ENCODE measurements around the gene NELFE. TPM values are rescaled to one million over a fixed set of nuclear protein-coding genes. Genes with fewer than 3 reads are reported as not detected.
"Not testable (repeated sequence)": the region's sequence is repeated elsewhere in the genome, so short reads cannot be mapped to it uniquely, and the experiment has no call there.

The NELFE gene
- total RNA-seq, 1 donor from 2014 or later = 110 TPM

DNA sequence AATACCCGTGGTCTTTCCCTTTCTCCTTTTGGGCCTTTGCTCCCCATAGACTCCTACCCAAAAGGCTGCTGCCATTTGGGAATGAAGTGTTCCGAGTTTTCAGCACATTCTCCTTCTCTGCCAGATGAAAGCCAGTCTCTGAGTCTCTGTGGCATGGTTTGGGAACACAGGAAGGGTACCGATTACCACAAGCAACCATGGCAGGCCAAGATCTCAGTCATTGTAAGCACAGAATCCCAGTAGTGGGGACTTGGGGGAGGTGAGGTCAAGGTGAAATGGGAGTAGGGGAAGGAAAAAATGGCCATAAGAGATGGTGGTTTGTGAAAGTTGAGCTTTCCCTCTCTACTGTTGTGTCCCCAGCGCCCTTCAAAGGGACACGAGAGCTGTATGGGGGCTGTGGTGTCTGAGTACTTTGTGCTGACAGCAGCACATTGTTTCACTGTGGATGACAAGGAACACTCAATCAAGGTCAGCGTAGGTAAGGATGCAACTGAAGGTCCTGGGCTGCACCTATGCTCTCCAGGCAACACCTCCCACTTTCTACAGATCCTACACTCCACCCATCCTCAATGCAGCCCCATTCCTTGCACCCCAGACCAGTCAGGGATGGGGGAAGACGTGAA is 8.7 kb downstream of the NELFE start:
- no peak for DNase-seq (ENCODE audit: low read depth, low spot score)

DNA sequence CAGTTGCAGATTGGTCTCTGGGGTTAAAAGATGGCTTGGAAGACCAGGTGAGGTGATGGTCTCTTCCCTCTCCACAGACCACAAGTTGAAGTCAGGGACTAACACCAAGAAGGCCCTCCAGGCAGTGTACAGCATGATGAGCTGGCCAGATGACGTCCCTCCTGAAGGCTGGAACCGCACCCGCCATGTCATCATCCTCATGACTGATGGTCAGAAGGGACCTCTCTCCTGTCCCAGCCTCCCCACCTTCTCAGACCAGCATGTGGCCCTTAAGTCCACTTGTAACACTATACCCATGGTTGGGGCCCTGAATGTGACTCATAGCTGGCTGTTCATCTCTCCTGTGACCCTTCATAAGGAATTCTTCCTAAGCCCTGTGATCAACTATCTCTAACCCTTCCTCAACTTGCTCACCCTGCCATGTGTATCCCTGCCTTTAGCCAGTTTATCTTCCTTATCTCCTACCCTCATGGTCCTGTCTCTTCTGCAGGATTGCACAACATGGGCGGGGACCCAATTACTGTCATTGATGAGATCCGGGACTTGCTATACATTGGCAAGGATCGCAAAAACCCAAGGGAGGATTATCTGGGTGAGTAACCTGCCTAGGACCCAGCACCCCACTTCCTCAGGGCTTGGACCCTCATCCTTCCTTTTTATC is 9.9 kb downstream of the NELFE start:
- DNase-seq (ENCODE audit: low read depth, low spot score) = no peak

DNA sequence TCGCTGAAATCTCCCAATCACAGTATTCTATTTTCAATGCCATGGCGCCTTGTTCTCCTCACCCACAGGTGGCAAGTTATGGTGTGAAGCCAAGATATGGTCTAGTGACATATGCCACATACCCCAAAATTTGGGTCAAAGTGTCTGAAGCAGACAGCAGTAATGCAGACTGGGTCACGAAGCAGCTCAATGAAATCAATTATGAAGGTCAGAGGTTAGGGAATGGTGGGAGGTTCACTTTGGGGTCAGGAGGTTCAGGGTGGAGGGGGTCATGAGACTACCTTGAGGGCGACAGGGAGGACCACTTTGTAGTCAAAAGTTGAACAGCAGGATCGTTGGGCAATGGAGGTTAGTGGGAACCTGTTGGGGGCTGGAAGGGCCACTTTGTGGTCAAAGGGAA is 10.5 kb downstream of the NELFE start:
- DNase-seq (ENCODE audit: low read depth, low spot score) = no peak

DNA sequence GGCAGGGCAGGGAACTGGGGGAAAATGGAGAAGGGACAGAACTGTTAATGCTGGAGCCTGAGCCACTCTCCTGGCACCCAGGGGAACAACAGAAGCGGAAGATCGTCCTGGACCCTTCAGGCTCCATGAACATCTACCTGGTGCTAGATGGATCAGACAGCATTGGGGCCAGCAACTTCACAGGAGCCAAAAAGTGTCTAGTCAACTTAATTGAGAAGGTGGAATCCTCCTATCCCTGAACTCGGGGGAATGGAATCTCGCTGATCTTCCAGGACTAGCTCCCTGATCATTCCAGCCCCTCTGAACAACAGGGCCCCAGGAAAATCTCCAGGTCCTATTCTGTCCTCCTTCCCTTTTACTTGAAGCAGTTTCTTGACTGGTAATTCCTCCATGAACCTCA is 10.9 kb downstream of the NELFE start:
- no peak for DNase-seq (ENCODE audit: low read depth, low spot score)

DNA sequence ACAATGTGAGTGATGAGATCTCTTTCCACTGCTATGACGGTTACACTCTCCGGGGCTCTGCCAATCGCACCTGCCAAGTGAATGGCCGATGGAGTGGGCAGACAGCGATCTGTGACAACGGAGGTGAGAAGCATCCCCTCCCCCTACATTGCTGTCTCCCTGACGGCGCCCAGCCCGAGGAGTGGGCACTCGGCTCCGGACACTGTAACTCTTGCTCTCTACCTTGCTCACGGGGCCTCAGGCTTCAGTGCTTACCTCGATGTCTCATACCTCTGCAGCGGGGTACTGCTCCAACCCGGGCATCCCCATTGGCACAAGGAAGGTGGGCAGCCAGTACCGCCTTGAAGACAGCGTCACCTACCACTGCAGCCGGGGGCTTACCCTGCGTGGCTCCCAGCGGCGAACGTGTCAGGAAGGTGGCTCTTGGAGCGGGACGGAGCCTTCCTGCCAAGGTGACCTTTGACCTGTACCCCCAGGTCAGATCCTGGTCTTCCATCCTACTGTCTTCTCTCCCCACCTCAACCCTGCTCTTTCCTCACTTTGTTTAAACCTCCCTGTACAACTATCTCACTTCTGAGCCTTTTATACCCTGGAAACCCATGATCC is 11.6 kb downstream of the NELFE start:
- DNase-seq (ENCODE audit: low read depth, low spot score) = no peak

DNA sequence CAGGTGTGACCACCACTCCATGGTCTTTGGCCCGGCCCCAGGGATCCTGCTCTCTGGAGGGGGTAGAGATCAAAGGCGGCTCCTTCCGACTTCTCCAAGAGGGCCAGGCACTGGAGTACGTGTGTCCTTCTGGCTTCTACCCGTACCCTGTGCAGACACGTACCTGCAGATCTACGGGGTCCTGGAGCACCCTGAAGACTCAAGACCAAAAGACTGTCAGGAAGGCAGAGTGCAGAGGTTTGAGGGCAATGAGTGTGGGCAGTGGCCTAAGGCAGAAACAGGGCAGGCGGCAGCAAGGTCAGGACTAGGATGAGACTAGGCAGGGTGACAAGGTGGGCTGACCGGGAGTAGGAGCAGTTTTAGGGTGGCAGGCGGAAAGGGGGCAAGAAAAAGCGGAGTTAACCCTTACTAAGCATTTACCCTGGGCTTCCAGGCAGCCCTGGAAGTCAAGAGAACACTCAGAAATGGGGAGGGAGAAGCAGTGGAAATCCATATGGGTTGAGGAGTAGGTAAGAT is 12.3 kb downstream of the NELFE start:
- no peak for DNase-seq (ENCODE audit: low read depth, low spot score)

DNA sequence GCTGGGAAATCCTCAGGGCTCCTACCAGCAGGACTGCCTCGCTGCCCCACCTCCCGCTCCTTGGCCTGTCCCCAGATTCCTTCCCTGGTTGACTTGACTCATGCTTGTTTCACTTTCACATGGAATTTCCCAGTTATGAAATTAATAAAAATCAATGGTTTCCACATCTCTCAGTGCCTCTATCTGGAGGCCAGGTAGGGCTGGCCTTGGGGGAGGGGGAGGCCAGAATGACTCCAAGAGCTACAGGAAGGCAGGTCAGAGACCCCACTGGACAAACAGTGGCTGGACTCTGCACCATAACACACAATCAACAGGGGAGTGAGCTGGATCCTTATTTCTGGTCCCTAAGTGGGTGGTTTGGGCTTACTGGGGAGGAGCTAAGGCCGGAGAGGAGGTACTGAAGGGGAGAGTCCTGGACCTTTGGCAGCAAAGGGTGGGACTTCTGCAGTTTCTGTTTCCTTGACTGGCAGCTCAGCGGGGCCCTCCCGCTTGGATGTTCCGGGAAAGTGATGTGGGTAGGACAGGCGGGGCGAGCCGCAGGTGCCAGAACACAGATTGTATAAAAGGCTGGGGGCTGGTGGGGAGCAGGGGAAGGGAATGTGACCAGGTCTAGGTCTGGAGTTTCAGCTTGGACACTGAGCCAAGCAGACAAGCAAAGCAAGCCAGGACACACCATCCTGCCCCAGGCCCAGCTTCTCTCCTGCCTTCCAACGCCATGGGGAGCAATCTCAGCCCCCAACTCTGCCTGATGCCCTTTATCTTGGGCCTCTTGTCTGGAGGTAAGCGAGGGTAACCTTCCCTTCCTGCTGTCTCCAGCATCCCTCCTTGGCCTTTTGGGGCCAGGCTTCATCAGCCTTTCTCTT is 13.0 kb downstream of the NELFE start, which contains the start of gene CFB:
CFB (plus strand) TSS at position 589 of the 863 bp plus-strand sequence; CDS start at position 716, 127 bp downstream.
- peak; percentile 22 for DNase-seq (ENCODE audit: low read depth, low spot score)

DNA sequence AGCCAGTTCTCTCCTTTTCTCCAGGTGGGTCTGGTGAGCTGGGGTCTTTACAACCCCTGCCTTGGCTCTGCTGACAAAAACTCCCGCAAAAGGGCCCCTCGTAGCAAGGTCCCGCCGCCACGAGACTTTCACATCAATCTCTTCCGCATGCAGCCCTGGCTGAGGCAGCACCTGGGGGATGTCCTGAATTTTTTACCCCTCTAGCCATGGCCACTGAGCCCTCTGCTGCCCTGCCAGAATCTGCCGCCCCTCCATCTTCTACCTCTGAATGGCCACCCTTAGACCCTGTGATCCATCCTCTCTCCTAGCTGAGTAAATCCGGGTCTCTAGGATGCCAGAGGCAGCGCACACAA is 13.6 kb downstream of the NELFE start:
- DNase-seq (ENCODE audit: low read depth, low spot score) = no peak

DNA sequence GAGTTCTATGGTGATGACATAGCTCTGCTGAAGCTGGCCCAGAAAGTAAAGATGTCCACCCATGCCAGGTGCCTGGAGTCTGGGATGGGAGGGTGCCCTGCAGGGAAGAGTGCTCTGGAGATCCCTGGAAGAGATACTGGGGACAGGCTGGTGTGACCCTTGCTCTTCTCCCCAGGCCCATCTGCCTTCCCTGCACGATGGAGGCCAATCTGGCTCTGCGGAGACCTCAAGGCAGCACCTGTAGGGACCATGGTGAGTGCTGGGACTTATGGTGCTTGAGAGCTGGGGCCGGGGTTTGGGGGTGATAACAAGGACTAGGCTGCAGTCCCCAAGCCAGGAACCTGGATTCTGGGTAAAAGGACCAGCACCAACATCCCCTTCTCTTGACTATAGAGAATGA is 15.0 kb downstream of the NELFE start:
- no peak for DNase-seq (ENCODE audit: low read depth, low spot score)

DNA sequence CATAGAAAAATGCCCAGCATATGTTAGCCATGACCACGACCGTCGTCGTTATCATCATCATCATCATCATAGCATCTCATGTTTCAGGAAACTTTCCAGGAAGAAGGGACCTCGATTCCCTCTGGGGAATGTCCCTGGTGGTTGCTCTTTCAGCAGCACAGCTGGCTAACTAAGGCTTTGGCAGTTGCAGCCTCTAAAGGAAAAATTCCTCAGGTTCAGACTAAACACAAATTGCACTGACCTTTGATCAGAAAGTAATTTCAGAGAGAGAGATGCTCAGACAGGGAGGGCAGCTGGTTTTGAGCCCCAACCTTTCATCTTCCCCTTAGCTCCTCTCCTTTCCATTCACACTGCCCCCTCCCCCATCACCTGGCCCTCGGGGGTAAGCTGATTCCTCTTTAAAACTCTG is 18.5 kb downstream of the NELFE start:
- DNase-seq (ENCODE audit: low read depth, low spot score) = no peak

DNA sequence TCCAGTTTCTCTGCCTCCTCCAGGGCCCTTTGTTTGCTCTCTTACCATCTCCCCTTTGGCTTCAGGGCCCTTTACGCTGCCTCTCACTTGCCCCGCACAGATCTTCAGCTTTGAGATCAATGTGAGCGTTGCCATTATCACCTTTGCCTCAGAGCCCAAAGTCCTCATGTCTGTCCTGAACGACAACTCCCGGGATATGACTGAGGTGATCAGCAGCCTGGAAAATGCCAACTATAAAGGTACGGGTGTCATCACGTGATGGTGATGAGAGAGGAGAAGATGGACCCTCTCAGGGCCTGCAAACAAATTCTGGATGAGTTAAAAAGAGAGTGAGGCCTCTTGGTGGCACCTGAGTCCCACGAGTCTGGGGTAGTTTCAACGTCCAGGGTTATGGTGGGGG is 22.9 kb downstream of the NELFE start:
- DNase-seq (ENCODE audit: low read depth, low spot score) = no peak

DNA sequence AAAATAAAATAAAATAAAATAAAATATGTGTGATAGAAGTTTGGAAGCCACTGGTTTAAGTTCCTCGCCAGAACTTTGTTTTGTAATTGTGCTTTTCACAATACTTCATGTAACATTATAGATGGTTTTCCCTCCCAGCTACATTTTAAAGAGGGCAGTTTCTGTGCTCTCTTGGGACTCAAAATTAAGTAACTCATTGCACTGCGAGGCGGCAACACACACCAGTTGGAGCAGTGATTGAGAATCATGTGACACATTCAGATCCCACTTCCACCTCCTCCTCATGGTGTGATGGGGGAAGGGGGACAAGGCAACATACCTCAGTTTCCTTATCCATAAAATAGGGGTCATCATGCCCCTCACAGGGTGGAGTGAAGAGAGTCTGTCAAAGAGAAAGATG is 23.8 kb downstream of the NELFE start:
- DNase-seq (ENCODE audit: low read depth, low spot score) = no peak

DNA sequence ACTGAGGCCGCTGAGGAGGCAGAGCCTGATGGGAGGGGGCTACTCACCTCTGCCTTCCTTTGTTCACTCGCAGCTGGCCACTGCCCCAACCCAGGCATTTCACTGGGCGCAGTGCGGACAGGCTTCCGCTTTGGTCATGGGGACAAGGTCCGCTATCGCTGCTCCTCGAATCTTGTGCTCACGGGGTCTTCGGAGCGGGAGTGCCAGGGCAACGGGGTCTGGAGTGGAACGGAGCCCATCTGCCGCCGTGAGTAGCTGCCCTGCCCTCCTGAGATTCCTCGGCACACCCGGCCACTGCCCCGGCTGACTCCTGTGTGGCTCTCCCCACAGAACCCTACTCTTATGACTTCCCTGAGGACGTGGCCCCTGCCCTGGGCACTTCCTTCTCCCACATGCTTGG is 25.2 kb downstream of the NELFE start:
- no peak for DNase-seq (ENCODE audit: low read depth, low spot score)

DNA sequence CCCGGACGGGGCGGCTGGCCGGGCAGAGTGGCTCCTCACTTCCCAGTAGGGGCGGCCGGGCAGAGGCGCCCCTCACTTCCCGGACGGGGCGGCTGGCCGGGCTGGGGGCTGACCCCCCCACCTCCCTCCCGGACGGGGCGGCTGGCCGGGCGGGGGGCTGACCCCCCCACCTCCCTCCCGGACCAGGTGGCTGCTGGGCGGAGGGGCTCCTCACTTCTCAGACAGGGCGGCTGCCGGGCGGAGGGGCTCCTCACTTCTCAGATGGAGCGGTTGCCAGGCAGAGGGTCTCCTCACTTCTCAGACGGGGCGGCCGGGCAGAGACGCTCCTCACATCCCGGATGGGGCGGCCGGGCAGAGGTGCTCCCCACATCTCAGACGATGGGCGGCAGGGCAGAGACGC is 26.6 kb downstream of the NELFE start:
- DNase-seq (ENCODE audit: low read depth, low spot score) = not testable (repeated sequence)

DNA sequence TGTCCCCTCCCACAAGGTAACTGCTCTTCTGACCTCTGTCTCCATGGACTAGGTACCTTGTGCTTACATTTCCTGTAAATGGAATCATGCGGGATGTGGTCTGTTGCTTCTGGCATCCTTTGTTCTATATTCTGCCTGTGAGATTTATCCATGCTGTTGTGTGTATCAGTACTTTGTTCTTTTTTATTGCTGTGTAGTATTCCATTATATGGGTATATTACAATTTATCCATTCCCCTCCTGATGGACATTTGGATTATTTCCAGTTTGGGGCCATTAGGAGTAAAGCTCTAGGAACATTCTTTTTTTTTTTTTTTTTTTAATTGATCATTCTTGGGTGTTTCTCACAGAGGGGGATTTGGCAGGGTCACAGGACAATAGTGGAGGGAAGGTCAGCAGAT is 27.8 kb downstream of the NELFE start:
- DNase-seq (ENCODE audit: low read depth, low spot score) = no peak

DNA sequence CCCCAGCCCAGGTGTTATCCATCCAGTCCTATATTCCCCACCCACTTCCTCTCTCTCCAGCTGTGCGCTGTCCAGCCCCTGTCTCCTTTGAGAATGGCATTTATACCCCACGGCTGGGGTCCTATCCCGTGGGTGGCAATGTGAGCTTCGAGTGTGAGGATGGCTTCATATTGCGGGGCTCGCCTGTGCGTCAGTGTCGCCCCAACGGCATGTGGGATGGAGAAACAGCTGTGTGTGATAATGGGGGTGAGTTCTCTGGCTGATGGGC is 30.2 kb downstream of the NELFE start:
- DNase-seq (ENCODE audit: low read depth, low spot score) = no peak

DNA sequence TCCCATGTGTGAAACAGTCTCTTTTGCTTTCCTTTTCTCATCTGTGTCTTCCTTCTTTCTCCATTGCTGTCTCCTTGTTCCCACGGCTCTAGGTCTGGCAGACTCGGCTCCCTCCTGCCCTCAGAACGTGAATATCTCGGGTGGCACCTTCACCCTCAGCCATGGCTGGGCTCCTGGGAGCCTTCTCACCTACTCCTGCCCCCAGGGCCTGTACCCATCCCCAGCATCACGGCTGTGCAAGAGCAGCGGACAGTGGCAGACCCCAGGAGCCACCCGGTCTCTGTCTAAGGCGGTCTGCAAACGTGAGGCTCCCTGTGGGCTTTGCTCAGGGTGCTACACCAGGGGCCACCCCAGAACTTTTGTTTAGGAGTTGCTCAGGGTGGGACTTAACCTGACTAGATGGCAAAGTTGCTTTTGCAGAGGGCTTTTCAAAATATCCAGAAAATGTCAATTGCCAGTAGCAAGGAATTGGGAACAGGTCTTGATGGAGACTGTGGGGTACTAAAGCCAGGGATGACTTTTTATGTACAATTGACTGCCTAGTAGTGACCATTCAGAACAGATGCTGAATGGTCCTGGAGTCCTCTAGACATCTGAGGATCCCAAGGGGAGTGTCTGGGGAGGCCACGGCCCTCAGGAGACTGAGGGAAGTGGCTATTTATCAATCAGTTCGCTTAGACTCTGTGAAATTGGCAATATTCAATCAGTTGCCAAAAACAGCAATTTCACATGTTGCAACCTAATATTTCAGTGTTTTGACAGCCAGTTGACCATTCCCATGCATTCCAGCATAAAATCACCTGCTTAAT is 30.7 kb downstream of the NELFE start:
- DNase-seq (ENCODE audit: low read depth, low spot score) = no peak

DNA sequence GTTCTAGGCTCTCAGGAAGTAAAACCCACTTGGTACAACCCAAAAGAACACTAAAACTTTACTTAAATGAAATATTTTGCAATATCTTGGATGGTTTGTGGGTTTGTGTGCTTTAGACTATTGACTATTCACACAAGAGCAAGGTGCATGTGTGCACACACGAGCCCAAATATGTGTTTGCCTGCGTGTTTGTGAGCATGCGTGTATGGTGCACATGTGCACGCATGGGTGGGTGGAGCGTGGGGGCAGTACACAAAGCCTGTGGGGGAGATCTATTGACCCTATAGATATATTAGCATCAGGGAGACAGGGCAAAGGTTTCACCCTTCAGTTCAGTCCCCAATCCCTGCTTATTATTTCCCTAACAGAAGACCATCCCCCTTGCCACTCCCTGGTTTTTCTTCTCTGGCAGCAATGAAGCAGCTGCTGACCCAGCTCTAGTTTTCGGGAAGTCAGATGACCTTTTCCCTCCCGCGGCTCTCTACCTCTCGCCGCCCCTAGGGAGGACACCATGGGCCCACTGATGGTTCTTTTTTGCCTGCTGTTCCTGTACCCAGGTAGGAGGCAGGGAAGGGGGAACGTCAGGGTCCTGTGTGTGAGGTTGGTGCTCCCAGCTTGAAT is 31.4 kb downstream of the NELFE start, which contains the start of gene C2:
C2 (plus strand) TSS at position 476 of the 621 bp plus-strand sequence; CDS start at position 512, 36 bp downstream.
- no peak for DNase-seq (ENCODE audit: low read depth, low spot score)

DNA sequence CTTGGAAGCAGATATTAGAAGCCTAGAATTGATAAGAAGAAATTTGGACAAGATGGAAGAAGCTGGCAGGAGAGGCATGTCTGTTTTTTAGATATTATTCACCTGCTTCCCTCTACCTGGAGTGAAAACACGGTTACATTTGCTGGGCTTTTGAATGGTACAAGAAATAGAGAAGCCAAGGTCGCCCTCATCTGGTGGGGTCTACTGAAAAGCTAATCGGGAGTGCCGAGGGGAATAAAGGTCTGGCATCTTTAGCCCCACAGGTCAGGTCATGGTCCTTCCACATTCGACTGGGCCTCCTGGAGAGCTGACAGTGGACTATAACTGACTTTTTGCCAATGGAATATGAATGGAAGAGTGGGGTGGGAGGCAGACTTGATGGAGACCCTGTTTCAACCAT is 35.8 kb downstream of the NELFE start:
- DNase-seq (ENCODE audit: low read depth, low spot score) = no peak

DNA sequence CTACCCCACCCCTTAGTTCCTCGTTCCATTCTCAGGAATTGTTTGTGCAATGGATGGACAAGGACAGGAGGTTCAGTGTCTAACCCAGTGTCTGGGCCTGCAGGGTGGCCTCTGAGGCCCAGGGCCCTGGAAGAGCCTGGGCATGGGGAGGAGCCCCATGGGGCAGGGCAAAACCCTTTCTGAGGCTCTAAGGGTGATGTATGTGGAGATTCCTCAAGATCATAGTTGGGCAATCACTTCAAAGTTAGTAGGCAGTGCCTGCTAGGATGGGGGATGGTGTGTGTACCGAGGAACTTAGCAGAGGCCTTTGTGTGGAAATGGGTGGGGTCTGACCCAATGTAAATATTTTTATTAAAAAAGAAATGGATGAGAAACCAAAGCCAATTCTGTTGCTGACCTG is 38.0 kb downstream of the NELFE start:
- no peak for DNase-seq (ENCODE audit: low read depth, low spot score)

Measured in pulmonary artery endothelial cell (primary cell).